GM23338 (cell line): ENCODE results near the gene CFDP1.
"Not testable (repeated sequence)": the region's sequence is repeated elsewhere in the genome, so short reads cannot be mapped to it uniquely, and the experiment has no call there.

Experiments
- CREB1 ChIP-seq: fragments of 250-450 bp; sonication (Bioruptor Pico); IDR thresholded peaks from 2 replicates; pipeline ENCODE4 v1.5.0; 2020; ENCODE audit warnings: low read depth, mild to moderate bottlenecking, moderate library complexity
- EZH2 ChIP-seq: fragments of 200-600 bp; sonication (generic); IDR thresholded peaks from one replicate; pipeline ENCODE4 v1.8.0; 2017; ENCODE audit warnings: antibody characterized with exemption, mild to moderate bottlenecking, low read depth; ENCODE audit not compliant: unreplicated experiment
- EZH2phosphoT487 ChIP-seq: fragments of 200-600 bp; sonication (generic); IDR thresholded peaks from one replicate; pipeline ENCODE4 v1.8.1; 2018; ENCODE audit warnings: antibody characterized with exemption; ENCODE audit not compliant: unreplicated experiment
- POLR2AphosphoS5 ChIP-seq: IDR thresholded peaks from 2 replicates; pipeline ENCODE4 v1.6.1; 2016; ENCODE audit warnings: antibody characterized with exemption, low read depth
- STAT1 ChIP-seq: IDR thresholded peaks from one replicate; pipeline ENCODE4 v1.6.1; 2016; ENCODE audit warnings: antibody characterized with exemption; ENCODE audit not compliant: unreplicated experiment
- ZNF114 ChIP-seq: fragments of 250-450 bp; sonication (Bioruptor Pico); IDR thresholded peaks from 2 replicates; pipeline ENCODE4 v1.5.0; 2020; ENCODE audit warnings: mild to moderate bottlenecking, moderate library complexity
- TF ChIP-seq, protein P1 (sequence below), 2 experiments: fragments of 200-600 bp in 1 of 2; sonication (generic) in 1 of 2; conservative IDR thresholded peaks; 2 replicates each; pipeline versions ENCODE4 v1.5.1 to v1.6.1; 2016 to 2017; ENCODE audit warnings: antibody characterized with exemption in 2 of 2, low read depth in 2 of 2, mild to moderate bottlenecking in 2 of 2, moderate library complexity in 1 of 2
- TF ChIP-seq, protein P2 (sequence below): IDR thresholded peaks from one replicate; pipeline ENCODE4 v1.6.1; 2018; ENCODE audit warnings: antibody characterized with exemption; ENCODE audit not compliant: unreplicated experiment

DNA sequence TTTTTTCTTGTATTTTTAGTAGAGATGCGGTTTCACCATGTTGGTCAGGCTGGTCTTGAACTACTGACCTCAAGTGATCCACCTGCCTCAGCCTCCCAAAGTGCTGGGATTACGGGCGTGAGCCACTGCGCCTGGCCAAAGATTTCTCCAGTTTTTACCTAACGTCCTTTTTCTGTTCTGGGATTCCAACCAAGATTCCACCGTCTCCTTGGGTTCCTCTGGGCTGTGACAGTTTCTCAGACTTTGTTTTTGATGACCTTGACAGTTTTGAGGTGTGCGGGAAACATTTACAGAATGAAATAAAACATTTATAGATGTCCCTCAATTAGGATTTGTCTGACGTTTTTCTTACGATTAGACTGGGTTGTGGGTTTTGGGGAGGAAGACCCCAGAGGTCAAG, 163.9 kb downstream of the CFDP1 start:
- TF ChIP-seq, protein P1, sequence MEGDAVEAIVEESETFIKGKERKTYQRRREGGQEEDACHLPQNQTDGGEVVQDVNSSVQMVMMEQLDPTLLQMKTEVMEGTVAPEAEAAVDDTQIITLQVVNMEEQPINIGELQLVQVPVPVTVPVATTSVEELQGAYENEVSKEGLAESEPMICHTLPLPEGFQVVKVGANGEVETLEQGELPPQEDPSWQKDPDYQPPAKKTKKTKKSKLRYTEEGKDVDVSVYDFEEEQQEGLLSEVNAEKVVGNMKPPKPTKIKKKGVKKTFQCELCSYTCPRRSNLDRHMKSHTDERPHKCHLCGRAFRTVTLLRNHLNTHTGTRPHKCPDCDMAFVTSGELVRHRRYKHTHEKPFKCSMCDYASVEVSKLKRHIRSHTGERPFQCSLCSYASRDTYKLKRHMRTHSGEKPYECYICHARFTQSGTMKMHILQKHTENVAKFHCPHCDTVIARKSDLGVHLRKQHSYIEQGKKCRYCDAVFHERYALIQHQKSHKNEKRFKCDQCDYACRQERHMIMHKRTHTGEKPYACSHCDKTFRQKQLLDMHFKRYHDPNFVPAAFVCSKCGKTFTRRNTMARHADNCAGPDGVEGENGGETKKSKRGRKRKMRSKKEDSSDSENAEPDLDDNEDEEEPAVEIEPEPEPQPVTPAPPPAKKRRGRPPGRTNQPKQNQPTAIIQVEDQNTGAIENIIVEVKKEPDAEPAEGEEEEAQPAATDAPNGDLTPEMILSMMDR (conservative IDR thresholded peaks at IDR 0.05; ENCODE audit: low read depth in 2 of 2) = not testable (repeated sequence)
- TF ChIP-seq EZH2; EZH2phosphoT487; POLR2AphosphoS5; CREB1 (CRISPR knock-in tag); ZNF114 (CRISPR knock-in tag); STAT1: not testable (repeated sequence)
- TF ChIP-seq, protein P2, sequence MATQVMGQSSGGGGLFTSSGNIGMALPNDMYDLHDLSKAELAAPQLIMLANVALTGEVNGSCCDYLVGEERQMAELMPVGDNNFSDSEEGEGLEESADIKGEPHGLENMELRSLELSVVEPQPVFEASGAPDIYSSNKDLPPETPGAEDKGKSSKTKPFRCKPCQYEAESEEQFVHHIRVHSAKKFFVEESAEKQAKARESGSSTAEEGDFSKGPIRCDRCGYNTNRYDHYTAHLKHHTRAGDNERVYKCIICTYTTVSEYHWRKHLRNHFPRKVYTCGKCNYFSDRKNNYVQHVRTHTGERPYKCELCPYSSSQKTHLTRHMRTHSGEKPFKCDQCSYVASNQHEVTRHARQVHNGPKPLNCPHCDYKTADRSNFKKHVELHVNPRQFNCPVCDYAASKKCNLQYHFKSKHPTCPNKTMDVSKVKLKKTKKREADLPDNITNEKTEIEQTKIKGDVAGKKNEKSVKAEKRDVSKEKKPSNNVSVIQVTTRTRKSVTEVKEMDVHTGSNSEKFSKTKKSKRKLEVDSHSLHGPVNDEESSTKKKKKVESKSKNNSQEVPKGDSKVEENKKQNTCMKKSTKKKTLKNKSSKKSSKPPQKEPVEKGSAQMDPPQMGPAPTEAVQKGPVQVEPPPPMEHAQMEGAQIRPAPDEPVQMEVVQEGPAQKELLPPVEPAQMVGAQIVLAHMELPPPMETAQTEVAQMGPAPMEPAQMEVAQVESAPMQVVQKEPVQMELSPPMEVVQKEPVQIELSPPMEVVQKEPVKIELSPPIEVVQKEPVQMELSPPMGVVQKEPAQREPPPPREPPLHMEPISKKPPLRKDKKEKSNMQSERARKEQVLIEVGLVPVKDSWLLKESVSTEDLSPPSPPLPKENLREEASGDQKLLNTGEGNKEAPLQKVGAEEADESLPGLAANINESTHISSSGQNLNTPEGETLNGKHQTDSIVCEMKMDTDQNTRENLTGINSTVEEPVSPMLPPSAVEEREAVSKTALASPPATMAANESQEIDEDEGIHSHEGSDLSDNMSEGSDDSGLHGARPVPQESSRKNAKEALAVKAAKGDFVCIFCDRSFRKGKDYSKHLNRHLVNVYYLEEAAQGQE = not testable (repeated sequence)
